Endodermal cell (in vitro differentiated cells): Measurements from ENCODE around the gene TMCO4. TPM values are rescaled to one million over a fixed set of nuclear protein-coding genes. Genes with fewer than 3 reads are reported as not detected.

ENCODE experiments used
- DNase-seq: peaks from one replicate; pipeline ENCODE4 v3.0.0-alpha.2; 2017
- H3K27ac ChIP-seq: 2 replicates; pipeline ENCODE4 v1.5.1; 2013; ENCODE audit warnings: mild to moderate bottlenecking, low read depth, low read length, moderate library complexity
- H3K27me3 ChIP-seq: 2 replicates; pipeline ENCODE4 v1.6.1; 2013; ENCODE audit warnings: mild to moderate bottlenecking, low read length, moderate library complexity; ENCODE audit not compliant: insufficient read depth, control insufficient read depth, poor library complexity, severe bottlenecking
- H3K36me3 ChIP-seq: 2 replicates; pipeline ENCODE4 v1.7.0; 2013; ENCODE audit warnings: mild to moderate bottlenecking, low read length, moderate library complexity; ENCODE audit not compliant: control insufficient read depth, insufficient read depth
- H3K4me1 ChIP-seq: one replicate; pipeline ENCODE4 v1.7.0; 2013; ENCODE audit warnings: low read length; ENCODE audit not compliant: control insufficient read depth, insufficient read depth
- H3K4me3 ChIP-seq: 2 replicates; pipeline ENCODE4 v1.5.1; 2013; ENCODE audit warnings: mild to moderate bottlenecking, low read length, moderate library complexity
- H3K9ac ChIP-seq: 2 replicates; pipeline ENCODE4 v1.6.1; 2013; ENCODE audit warnings: mild to moderate bottlenecking, low read length, moderate library complexity; ENCODE audit not compliant: poor library complexity, severe bottlenecking; ENCODE audit errors: extremely low read depth
- H3K9me3 ChIP-seq: 2 replicates; pipeline ENCODE4 v1.6.1; 2013; ENCODE audit warnings: mild to moderate bottlenecking, low read length, moderate library complexity; ENCODE audit not compliant: control insufficient read depth
- H3K27ac Mint-ChIP-seq: 2 replicates; pipeline ENCODE4 v1.8.0; 2020; ENCODE audit warnings: mixed read lengths
- H3K27me3 Mint-ChIP-seq: 2 replicates; pipeline ENCODE4 v1.8.0; 2021; ENCODE audit warnings: mild to moderate bottlenecking, mixed read lengths; ENCODE audit not compliant: insufficient read depth
- H3K36me3 Mint-ChIP-seq: 2 replicates; pipeline ENCODE4 v1.8.0; 2020; ENCODE audit warnings: low read depth, mixed read lengths
- H3K4me1 Mint-ChIP-seq: 2 replicates; pipeline ENCODE4 v1.8.0; 2020; ENCODE audit warnings: mixed read lengths
- H3K4me3 Mint-ChIP-seq: 2 replicates; pipeline ENCODE4 v1.8.0; 2020; ENCODE audit warnings: mild to moderate bottlenecking, moderate library complexity, mixed read lengths
- H3K9me3 Mint-ChIP-seq: 2 replicates; pipeline ENCODE4 v1.8.0; 2020; ENCODE audit warnings: mild to moderate bottlenecking, mixed read lengths
- WGBS, 2 experiments: methylation state at CpG; one replicate each; pipeline versions ENCODE4 v1.1.5 to v1.1.7; 2013; ENCODE audit warnings: missing lambda C conversion rate in 2 of 2, mixed read lengths in 1 of 2; ENCODE audit not compliant: insufficient coverage in 1 of 2, insufficient read length in 1 of 2; 5-methylcytosine and 5-hydroxymethylcytosine counted together
- total RNA-seq, 2 donors: library from RNA; stranded (reverse); fragmentation: NEBNext Ultra II Directional in 1 of 2; extraction: Animal tissue kit (Norgen Biotek cat#: 25700) in 1 of 2; gene quantifications; 2 replicates in 1 of 2; 3 replicates in 1 of 2; pipeline ENCODE4 v1.2.1, GENCODE V29; 2021
- TF ChIP-seq, protein P1 (sequence below): fragments of 200-600 bp; sonication (generic); conservative IDR thresholded peaks from 2 replicates; pipeline ENCODE4 v1.5.0; 2021; ENCODE audit warnings: antibody characterized with exemption, mild to moderate bottlenecking

Gene TMCO4
- total RNA-seq, 2 donors from 2014 or later, result 6.2 to 6.6 TPM

DNA sequence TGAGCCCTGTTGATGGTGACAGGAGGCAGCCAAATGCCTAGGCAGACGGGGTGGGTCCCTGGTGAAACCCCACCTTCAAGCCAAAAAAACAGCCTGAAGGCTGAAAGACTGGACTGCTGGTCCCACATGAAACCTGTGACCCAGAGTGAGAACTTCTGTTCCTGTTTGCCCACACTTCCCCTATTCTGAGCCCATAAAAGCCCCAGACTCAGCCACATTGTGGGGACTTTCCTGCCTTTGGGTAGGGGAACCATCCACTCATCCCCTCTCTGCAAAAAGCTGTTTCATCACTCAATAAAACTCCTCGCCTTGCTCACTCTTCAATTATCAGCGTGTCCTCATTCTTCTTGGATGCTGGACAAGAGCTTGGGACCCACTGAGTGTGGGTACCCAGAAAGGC is 109.9 kb downstream of the TMCO4 start:
- Histone ChIP-seq H3K27me3 (no peaks in the 10 kb centered on the region), H3K36me3 (no peaks in the 10 kb centered on the region), H3K27ac (no peak overlapping the region), H3K4me3 (no peak overlapping the region), H3K9me3 (peaks cover 9% of the 10 kb centered on the region), H3K4me1 (no peaks in the 10 kb centered on the region), H3K9ac (no peak overlapping the region)
- 88 to 96% methylated on average over 3 of the region's 3 CpGs for WGBS, 2 experiments
- no peak for DNase-seq
- TF ChIP-seq, protein P1, sequence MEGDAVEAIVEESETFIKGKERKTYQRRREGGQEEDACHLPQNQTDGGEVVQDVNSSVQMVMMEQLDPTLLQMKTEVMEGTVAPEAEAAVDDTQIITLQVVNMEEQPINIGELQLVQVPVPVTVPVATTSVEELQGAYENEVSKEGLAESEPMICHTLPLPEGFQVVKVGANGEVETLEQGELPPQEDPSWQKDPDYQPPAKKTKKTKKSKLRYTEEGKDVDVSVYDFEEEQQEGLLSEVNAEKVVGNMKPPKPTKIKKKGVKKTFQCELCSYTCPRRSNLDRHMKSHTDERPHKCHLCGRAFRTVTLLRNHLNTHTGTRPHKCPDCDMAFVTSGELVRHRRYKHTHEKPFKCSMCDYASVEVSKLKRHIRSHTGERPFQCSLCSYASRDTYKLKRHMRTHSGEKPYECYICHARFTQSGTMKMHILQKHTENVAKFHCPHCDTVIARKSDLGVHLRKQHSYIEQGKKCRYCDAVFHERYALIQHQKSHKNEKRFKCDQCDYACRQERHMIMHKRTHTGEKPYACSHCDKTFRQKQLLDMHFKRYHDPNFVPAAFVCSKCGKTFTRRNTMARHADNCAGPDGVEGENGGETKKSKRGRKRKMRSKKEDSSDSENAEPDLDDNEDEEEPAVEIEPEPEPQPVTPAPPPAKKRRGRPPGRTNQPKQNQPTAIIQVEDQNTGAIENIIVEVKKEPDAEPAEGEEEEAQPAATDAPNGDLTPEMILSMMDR, result no peak
- Mint-ChIP-seq H3K4me3 (no peak overlapping the region), H3K36me3 (no peaks in the 10 kb centered on the region), H3K27ac (no peak overlapping the region), H3K27me3 (no peaks in the 10 kb centered on the region), H3K9me3 (no peaks in the 10 kb centered on the region), H3K4me1 (no peaks in the 10 kb centered on the region)

DNA sequence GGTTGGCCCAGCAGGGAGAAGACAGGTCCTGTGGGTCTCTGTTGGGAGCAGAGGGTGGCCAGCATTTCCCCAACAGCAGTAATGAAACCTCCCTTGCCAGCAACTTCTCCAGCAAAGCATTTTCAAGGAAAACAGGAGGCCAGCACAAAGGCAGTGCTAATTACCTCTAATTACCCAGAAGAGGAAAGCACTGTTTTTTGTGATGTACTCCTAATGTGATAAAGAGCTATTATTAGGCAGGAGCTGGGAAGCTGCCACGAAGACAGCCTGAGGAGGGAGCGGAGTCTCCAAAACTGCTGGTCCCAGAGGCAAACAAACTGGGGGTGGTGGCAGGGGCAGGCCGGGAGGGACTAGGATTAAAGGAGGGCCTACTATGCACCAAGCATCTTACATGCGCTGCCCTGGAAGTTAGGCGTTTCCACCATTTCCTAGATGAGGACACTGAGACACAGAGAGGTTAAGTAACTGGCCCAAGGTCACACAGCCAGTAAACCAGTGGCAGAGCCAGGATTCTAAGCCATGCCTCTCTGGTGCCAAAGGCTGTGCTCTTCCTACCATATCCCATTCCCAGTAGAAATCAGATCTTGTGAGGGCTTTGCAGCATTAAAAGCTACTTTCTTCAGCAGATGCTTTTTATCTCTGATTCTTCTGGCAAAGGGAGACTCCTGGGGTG is 110.5 kb downstream of the TMCO4 start:
- DNase-seq, result no peak
- H3K9me3 Mint-ChIP-seq, result no peaks in the 10 kb centered on the region
- H3K4me3 ChIP-seq, result no peak overlapping the region
- H3K27ac Mint-ChIP-seq, result no peak overlapping the region
- no peaks in the 10 kb centered on the region for H3K4me1 Mint-ChIP-seq
- no peaks in the 10 kb centered on the region for H3K27me3 Mint-ChIP-seq
- H3K27me3 ChIP-seq, result no peaks in the 10 kb centered on the region
- WGBS, 2 experiments, result 67 to 68% methylated on average over 5 of the region's 5 CpGs
- no peak overlapping the region for H3K27ac ChIP-seq
- TF ChIP-seq, protein P1, result no peak
- H3K36me3 ChIP-seq, result no peaks in the 10 kb centered on the region
- H3K9ac ChIP-seq, result no peak overlapping the region
- no peaks in the 10 kb centered on the region for H3K4me1 ChIP-seq
- no peaks in the 10 kb centered on the region for H3K36me3 Mint-ChIP-seq
- peaks cover 9% of the 10 kb centered on the region for H3K9me3 ChIP-seq
- H3K4me3 Mint-ChIP-seq, result no peak overlapping the region

DNA sequence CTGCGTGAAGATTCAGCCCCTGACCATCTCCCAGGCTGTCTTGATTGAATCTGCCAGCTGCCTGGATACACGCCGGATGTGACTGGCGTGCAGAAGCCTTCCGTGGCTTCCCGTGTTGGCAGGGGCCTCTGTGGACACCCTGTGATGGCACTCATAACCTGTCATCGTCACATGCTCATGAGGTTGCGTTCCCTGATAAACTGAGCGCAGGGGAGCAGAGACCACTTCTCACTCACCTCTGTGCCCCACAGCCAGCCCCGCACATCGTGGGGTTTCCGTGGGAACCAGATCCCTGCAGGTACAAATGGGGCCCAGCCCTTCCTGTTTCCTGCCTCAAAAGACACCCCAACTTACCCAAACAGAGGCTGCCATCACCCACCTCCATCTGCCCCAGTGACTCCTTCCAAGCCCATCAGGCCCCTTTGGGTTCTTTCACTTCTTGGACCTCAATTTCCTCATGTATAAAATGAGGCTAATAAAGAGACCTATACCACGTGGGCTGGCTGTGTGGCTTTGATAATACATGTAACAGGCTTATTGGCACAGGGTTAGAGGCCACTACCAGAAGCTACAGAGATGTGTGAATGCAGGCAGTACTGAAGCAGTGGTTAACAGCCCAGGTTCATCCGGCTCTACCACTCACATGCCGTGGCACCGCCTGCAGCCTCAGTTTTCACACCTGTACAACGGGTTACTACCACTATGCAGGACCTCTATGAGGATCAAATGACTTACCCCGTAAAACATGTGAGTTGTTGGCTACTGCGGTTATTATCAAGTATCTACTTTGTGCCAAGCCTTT is 111.5 kb downstream of the TMCO4 start:
- no peak overlapping the region for H3K4me3 ChIP-seq
- H3K9ac ChIP-seq, result no peak overlapping the region
- Mint-ChIP-seq H3K27me3 (no peaks in the 10 kb centered on the region), H3K4me1 (no peaks in the 10 kb centered on the region), H3K27ac (no peak overlapping the region), H3K9me3 (no peaks in the 10 kb centered on the region), H3K4me3 (no peak overlapping the region), H3K36me3 (no peaks in the 10 kb centered on the region)
- no peak overlapping the region for H3K27ac ChIP-seq
- no peak for DNase-seq
- H3K4me1 ChIP-seq, result no peaks in the 10 kb centered on the region
- TF ChIP-seq, protein P1, result no peak
- no peaks in the 10 kb centered on the region for H3K27me3 ChIP-seq
- 88 to 93% methylated on average over 15 to 19 of the region's 19 CpGs for WGBS, 2 experiments
- H3K36me3 ChIP-seq, result no peaks in the 10 kb centered on the region
- peaks cover 9% of the 10 kb centered on the region for H3K9me3 ChIP-seq
